UCSD-AML1 (cell line): Measurements from ENCODE around the gene ACOT6.
"Not testable (repeated sequence)": the region's sequence is repeated elsewhere in the genome, so short reads cannot be mapped to it uniquely, and the experiment has no call there.

ENCODE experiments used
- DNase-seq: peaks from one replicate; lab custom pipeline; 2025; ENCODE audit not compliant: unreplicated experiment; lab: John Stamatoyannopoulos, UW

The ACOT6 gene

DNA sequence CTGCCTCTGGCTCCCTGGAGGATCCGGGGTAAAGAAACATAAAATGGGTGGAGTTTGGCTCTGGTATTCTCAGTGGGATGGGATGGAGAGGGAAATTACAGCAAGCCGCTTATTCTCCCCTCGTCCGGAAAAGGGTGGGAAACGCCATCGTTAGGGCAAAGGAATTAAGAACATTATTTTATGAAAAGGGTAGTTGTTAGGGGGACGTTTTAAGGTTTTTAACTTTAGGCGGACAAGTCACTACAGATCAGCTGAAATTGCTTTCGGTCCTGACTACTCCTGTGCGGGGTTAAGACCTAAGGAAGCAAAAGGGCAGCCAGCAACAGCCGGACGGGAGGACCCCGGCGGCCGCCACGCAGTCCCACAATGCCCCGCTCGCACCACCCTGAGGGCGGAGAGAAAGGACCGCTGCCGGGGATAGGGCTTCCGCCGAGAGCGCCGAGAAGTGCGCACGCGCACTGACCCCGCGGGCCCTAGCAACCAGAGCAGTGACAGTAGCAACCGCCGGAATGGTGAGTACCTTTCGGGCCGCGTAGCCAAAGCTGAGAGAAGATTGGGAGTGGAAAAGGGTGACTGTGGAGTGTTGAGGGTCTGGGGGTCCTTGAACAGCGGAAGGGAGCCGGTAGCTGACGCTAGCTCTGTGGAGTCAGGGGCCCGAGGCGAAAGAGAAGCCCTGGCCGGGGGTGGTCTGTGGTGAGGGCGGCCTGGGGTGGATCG, 32.4 kb downstream of the ACOT6 start, which contains the start of gene DNAL1:
TSS of gene DNAL1 (plus strand) at position 456 of the 717 bp plus-strand sequence. CDS start at position 510, 54 bp downstream.
- peak; percentile 94 for DNase-seq

DNA sequence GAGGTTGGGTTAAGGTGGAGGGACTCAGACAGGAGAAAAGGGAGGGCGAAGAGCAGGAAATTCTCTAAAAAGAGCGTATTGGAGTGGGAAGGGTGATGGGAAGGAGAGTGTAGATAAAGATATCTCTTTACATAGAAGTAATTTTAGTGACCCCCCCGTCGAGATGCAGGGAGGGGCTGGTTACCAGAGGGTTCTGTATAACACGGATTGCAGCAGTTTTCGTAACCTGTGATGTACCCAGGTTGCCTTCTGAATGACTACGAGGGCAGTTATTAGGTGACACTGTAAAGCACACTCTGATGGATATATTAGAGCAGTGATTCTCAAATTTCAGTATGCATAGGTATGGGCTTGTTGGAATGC, 32.9 kb downstream of the ACOT6 start:
- DNase-seq = no peak

DNA sequence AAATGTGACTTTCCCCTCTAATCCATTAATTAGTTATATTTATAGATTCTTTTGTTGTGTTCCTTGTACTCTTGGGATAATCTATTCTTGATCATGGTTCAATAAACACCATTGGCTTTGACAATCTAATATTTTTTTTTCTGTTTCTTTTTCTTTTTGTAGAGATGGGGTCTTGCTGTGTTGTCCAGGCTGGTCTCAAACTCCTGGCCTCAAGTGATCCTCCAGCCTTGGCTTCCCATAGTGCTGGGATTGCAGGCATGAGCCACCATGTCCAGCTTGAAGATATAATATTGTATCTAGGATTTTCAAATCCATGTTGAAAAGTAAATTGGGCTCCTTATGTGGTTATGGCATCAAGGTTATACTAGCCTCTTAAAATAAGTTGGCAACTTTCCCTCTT, 38.7 kb downstream of the ACOT6 start:
- DNase-seq = no peak

DNA sequence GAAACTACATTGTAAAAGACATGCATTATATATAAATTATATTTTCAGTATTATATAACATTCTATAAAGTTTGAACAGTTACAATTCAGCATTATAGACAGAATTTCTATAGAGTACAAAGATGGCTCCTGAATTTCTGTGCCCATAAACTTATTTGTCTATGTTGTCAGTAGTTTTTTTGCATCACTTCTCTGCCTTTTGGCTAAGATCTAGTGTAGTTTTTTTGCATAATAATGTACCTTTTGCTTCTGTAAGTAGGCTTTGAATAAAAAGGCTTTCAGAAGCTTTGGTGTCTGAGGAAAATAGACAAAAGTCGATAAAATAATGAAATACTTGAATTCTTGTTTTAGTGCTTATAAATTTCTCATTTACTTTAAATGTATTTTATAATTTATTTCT, 43.5 kb downstream of the ACOT6 start:
- no peak for DNase-seq

DNA sequence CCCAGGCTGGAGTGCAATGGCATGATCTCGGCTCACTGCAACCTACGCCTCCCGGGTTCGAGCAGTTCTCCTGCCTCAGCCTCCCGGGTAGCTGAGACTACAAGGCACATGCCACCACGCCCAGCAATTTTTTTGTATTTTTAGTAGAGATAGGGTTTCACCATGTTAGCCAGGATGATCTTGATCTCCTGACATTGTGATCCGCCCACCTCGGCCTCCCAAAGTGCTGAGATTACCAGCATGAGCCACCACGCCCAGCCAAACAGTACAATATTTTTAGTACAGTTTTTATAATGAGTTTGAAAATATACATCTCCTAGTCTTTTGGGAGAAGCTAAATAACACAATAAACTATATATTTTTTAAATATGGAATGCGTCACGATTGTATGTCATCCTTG, 46.9 kb downstream of the ACOT6 start:
- DNase-seq = not testable (repeated sequence)

DNA sequence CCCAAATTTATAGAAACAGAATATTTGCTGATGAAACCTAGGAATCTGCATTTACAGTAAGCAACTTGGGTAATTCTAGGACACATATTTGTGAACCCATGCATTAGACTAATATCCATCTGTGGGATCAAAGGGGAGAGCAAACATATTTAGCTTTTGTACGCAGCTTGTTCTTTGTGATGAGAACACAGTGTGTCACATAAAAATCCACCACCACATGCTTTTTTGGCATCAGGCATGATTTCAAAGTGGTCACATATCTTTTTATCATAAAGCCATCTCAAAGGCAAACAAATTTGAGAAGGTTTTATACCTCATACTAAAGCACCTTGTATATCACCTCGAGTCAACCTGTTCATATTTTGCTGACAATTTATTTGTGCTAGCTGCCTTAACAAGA, 48.2 kb downstream of the ACOT6 start:
- DNase-seq = no peak

DNA sequence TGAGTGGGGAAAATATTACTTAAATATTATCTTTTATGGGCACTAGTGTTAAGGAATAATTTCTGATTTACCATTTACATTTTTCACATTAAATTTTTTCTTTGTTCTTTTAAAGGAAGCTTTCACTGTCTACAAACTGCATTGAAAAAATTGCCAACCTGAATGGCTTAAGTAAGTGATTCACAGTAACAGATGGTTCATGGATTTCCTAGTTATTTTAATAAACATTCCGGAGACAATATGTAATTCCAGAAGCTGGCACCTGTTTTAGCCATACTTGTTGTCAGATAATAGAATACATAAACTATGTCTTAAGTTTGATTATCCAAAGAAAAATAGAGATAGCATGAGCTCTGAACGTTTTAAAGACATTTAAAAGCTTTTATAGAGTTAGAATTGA, 49.6 kb downstream of the ACOT6 start:
- DNase-seq = no peak

DNA sequence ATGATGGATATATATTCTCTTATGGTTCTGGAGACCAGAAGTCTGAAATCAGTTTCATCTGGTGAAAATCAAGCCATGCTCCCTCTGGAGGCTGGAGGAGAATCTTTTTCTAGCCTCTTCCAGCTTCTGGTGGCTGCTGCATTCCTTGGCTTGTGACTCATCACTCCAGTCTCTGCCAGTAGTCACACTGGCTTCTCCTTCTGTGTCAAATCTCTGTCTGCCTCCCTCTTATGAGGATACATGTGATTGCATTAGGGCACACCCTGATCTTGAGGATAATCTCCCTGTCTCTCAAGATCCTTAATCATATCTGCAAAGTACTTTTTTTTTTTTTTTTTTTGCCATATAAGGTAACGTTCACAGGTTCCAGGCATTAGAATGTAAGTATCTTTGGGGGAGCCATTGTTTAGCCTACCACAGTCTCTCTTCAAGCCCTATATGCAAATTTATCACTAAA, 50.2 kb downstream of the ACOT6 start:
- DNase-seq = no peak

DNA sequence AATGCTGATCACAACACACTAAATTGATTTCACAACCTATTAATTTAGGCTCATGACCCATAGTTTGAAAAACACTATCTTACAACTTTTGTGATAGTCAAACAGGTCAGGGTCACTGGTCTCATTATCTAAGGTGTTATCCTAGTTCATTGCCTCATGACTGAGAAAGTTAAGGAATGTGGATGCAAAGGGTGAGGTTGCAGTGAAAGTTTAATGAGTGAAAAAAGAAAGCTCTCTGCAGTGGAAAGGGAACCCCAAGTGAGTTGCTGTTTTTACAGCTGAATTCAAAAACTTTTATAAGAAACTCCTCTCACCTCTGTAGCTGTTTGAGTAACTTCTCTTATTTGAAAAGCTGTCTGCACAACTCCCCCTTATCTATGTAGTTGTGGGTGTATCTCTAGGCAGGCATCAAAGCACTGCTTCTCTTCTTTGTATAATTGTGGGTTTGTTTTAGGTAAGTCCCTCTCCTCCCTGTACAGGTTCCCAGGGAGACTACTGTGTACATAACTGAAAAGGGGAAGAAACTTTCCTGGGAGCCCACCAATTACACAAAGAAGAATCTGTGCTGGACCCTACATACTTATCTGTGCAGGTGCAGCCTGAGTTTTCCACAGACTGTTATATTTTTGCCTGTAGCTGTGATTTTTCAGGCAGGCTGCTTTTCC, 51.4 kb downstream of the ACOT6 start:
- no peak for DNase-seq

DNA sequence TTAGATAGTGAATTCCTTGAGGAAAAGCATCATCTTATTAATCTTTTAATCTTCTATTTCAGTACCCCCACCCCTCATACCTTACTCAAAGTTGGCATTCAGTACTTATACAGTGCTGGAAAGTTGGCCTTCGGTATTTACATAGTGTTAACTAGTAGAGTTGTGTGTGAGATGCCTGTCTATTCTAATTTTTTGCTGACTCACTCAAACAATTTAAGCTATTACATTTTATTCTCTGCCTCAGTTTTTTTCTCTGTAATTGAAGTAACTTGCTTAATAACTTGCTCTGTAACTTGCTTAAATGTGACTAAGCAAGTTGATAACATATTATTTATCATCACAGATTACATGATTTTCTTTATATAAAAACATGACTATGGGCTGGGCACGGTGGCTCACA, 52.8 kb downstream of the ACOT6 start:
- no peak for DNase-seq

DNA sequence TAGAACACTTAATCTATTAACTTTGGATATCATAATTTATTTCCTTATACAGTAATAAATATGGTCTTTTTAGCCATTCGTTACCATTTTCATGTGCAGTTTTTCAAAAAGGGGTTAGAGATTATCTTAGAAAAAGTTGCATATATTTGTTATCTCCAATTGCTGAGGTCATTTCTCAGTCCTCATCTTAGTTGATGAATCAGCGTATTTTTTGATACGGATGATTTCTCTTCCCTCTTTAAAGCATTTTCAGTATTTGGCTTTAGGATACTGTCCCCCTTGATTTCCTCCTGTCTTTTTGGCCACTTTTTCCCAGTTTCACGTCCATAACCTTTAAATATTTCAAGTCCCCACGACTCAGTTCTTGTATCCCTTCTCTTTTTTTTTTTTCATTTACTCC, 54.3 kb downstream of the ACOT6 start:
- DNase-seq = no peak

DNA sequence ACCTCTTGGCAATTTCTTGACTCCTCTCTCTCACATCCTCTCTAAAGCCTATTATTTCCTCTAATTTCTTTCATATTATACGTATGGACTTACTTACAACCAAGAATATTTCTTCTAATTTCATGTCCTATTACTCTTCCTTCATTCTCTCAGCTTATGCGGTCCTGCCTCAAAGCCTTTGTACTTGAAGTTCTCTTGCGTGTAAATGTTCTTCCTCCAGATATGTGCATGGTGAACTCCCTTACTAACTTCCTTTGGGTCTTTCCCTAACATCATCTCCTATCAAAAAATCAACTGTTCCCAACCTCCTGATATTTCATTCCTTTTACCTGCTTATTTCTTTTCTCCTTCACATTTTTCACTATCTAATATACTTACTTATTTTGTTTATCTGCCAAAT, 55.5 kb downstream of the ACOT6 start:
- DNase-seq = no peak
